Measurements from ENCODE around the gene CEMIP.

GRCh38 chr15:80834402-80834801, 55.2 kb downstream of the CEMIP start:
- TF ChIP-seq POLR2A (IDR thresholded peaks at IDR 0.05) (no peak), CTCF (IDR thresholded peaks at IDR 0.05) (no peak)

Measured in lower leg skin (tissue), 3 donors.